HepG2 (cell line): ENCODE results near the gene VSTM5. TPM values are rescaled to one million over a fixed set of nuclear protein-coding genes. Genes with fewer than 3 reads are reported as not detected.

Source experiments
- ARID3A ChIP-seq: IDR thresholded peaks from 2 replicates; pipeline ENCODE4 v1.6.1; 2012; ENCODE audit warnings: low read depth, low read length, improper control_type of control experiment
- CEBPB ChIP-seq: IDR thresholded peaks from 2 replicates; pipeline ENCODE4 v1.6.1; 2011; ENCODE audit warnings: low read depth, low read length, improper control_type of control experiment, borderline replicate concordance
- EEA1 ChIP-seq: sonication (generic); formaldehyde crosslinking; IDR thresholded peaks from 2 replicates; pipeline ENCODE4 v1.5.1; 2020; ENCODE audit warnings: mild to moderate bottlenecking, missing genetic modification reagents, borderline replicate concordance
- GABPB1 ChIP-seq: IDR thresholded peaks from 2 replicates; pipeline ENCODE4 v1.6.1; 2016; ENCODE audit warnings: mild to moderate bottlenecking, missing genetic modification reagents, moderate library complexity, missing compliant biosample characterization
- HIC2 ChIP-seq: sonication (generic); formaldehyde crosslinking; IDR thresholded peaks from 2 replicates; pipeline ENCODE4 v1.9.0; 2022; ENCODE audit warnings: low read depth, missing genetic modification reagents
- HMG20A ChIP-seq: IDR thresholded peaks from 2 replicates; pipeline ENCODE4 v1.6.1; 2016; ENCODE audit warnings: borderline replicate concordance
- JDP2 ChIP-seq: sonication (generic); formaldehyde crosslinking; IDR thresholded peaks from 2 replicates; pipeline ENCODE4 v1.8.1; 2022; ENCODE audit warnings: missing genetic modification reagents, borderline replicate concordance
- JUN ChIP-seq: sonication (generic); formaldehyde crosslinking; IDR thresholded peaks from 2 replicates; pipeline ENCODE4 v1.4.0; 2020; ENCODE audit warnings: mild to moderate bottlenecking, missing genetic modification reagents
- LCORL ChIP-seq, 2 experiments: fragments of 450-650 bp in 1 of 2; sonication (generic) in 1 of 2; formaldehyde crosslinking in 1 of 2; IDR thresholded peaks; 2 replicates each; pipeline versions ENCODE4 v1.5.0 to v1.6.1; 2017 to 2020; ENCODE audit warnings: antibody characterized with exemption in 1 of 2, missing genetic modification reagents in 1 of 2
- NR2C2 ChIP-seq: sonication (generic); formaldehyde crosslinking; IDR thresholded peaks from 2 replicates; pipeline ENCODE4 v1.4.0; 2020; ENCODE audit warnings: missing genetic modification reagents, mild to moderate bottlenecking, moderate library complexity, borderline replicate concordance
- SAFB2 ChIP-seq: sonication (generic); formaldehyde crosslinking; IDR thresholded peaks from 2 replicates; pipeline ENCODE4 v1.5.1; 2020; ENCODE audit warnings: missing genetic modification reagents, low read depth, mild to moderate bottlenecking, borderline replicate concordance
- SATB2 ChIP-seq: sonication (generic); formaldehyde crosslinking; IDR thresholded peaks from 2 replicates; pipeline ENCODE4 v1.5.0; 2020; ENCODE audit warnings: missing genetic modification reagents
- SOX13 ChIP-seq, 3 experiments: fragments of 450-650 bp in 1 of 3; sonication (generic) in 1 of 3; formaldehyde crosslinking in 1 of 3; IDR thresholded peaks in 2 of 3; conservative IDR thresholded peaks in 1 of 3; 2 replicates each; pipeline versions ENCODE4 v1.5.0 to v1.6.1; 2016 to 2020; ENCODE audit warnings: antibody characterized with exemption in 1 of 3, mild to moderate bottlenecking in 1 of 3, missing compliant biosample characterization in 1 of 3, missing genetic modification reagents in 1 of 3, moderate library complexity in 1 of 3
- SRF ChIP-seq: IDR thresholded peaks from 2 replicates; pipeline ENCODE4 v1.6.1; 2011; ENCODE audit warnings: mild to moderate bottlenecking, low read depth, low read length, moderate library complexity
- TSC22D2 ChIP-seq: sonication (generic); formaldehyde crosslinking; IDR thresholded peaks from 2 replicates; pipeline ENCODE4 v1.5.1; 2020; ENCODE audit warnings: missing genetic modification reagents, mild to moderate bottlenecking, borderline replicate concordance
- ZNF138 ChIP-seq: sonication (generic); formaldehyde crosslinking; IDR thresholded peaks from 2 replicates; pipeline ENCODE4 v1.5.0; 2020; ENCODE audit warnings: mild to moderate bottlenecking, low read depth, missing genetic modification reagents
- ZNF251 ChIP-seq: sonication (generic); formaldehyde crosslinking; IDR thresholded peaks from 2 replicates; pipeline ENCODE4 v1.9.0; 2021; ENCODE audit warnings: mild to moderate bottlenecking, missing genetic modification reagents
- ZNF260 ChIP-seq: sonication (generic); formaldehyde crosslinking; IDR thresholded peaks from 2 replicates; pipeline ENCODE4 v1.4.0; 2020; ENCODE audit warnings: missing genetic modification reagents, low read depth, mild to moderate bottlenecking, borderline replicate concordance
- ZNF382 ChIP-seq: sonication (generic); formaldehyde crosslinking; IDR thresholded peaks from 2 replicates; pipeline ENCODE4 v1.5.0; 2020; ENCODE audit warnings: missing genetic modification reagents, mild to moderate bottlenecking, borderline replicate concordance
- ZNF460 ChIP-seq: sonication (generic); formaldehyde crosslinking; IDR thresholded peaks from 2 replicates; pipeline ENCODE4 v1.5.1; 2020; ENCODE audit warnings: missing genetic modification reagents, mild to moderate bottlenecking, borderline replicate concordance
- ZNF609 ChIP-seq: sonication (generic); formaldehyde crosslinking; IDR thresholded peaks from 2 replicates; pipeline ENCODE4 v1.4.0; 2020; ENCODE audit warnings: mild to moderate bottlenecking, missing genetic modification reagents, borderline replicate concordance
- polyA plus RNA-seq, 8 experiments: library from polyadenylated mRNA; depleted of rRNA in 3 of 8; stranded (reverse) in 7 of 8; unstranded in 1 of 8; fragments of >200 nt; fragmentation: Illumina TruSeq in 4 of 8; extraction: Trizol in 4 of 8; gene quantifications; 2 replicates each; pipeline versions ENCODE4 v1.2.1 to v1.2.3, GENCODE V29; 2011 to 2016; ENCODE audit warnings: low read depth in 4 of 8, missing spikeins in 1 of 8, mixed read lengths in 1 of 8; ENCODE audit not compliant: insufficient read depth in 1 of 8
- total RNA-seq, 5 experiments: library from RNA; depleted of rRNA; stranded (reverse); fragments of >200 nt; fragmentation: Illumina TruSeq; extraction: Trizol; gene quantifications; 2 replicates each; pipeline ENCODE4 v1.2.3, GENCODE V29; 2016; ENCODE audit warnings: low read depth in 1 of 5

Gene VSTM5
- total and polyA plus RNA-seq, 2 of the 13 experiments (the other 11 are each of a cell fraction or from before 2014, with no cell fraction given): not detected

- TF ChIP-seq SOX13 (IDR thresholded peaks at IDR 0.05) (no peak), SOX13 (CRISPR knock-in tag; conservative IDR thresholded peaks at IDR 0.05 in 1 of 2, IDR thresholded peaks at IDR 0.05 in 1 of 2) (peak in 1 of 2 experiments; percentile 84; a peak in 2 of 4 replicates), JUN (CRISPR knock-in tag) (peak; percentile 37; the same call in 1 of the 2 replicates), TSC22D2 (CRISPR knock-in tag) (peak; percentile 80), ZNF260 (CRISPR knock-in tag) (no peak), ZNF382 (CRISPR knock-in tag) (no peak), HIC2 (no peak), SAFB2 (CRISPR knock-in tag) (no peak), EEA1 (CRISPR knock-in tag) (no peak), JDP2 (CRISPR knock-in tag) (no peak), HMG20A (CRISPR knock-in tag) (0 out of 2 replicates have a peak, but pooled peaks have one; percentile 37), ZNF251 (0 out of 2 replicates have a peak, but pooled peaks have one; percentile 45), CEBPB (no peak), GABPB1 (CRISPR knock-in tag) (no peak), NR2C2 (peak; percentile 72), SATB2 (CRISPR knock-in tag) (0 out of 2 replicates have a peak, but pooled peaks have one; percentile 57), ZNF138 (CRISPR knock-in tag) (peak; percentile 81; the same call in 1 of the 2 replicates), ZNF609 (peak; percentile 64; the same call in 1 of the 2 replicates), ZNF460 (peak; percentile 31; the same call in 1 of the 2 replicates), SRF (no peak), LCORL (IDR thresholded peaks at IDR 0.05) (no peak), LCORL (CRISPR knock-in tag; IDR thresholded peaks at IDR 0.05) (peak; percentile 79), ARID3A (no peak)
Observed at GRCh38 chr11:93773045-93773477, 77.4 kb downstream of the VSTM5 start (continued).
